Right lobe of liver (tissue), 6 donors: ENCODE results near the gene CPXM2. TPM values are rescaled to one million over a fixed set of nuclear protein-coding genes. Genes with fewer than 3 reads are reported as not detected.

ENCODE experiments used
- ATAC-seq, 4 donors: fragments of 200-7000 bp; cut with Tn5 transposase; one replicate each; pipeline ENCODE4 v1.9.1; 2020; ENCODE audit warnings: mild to moderate bottlenecking in 4 of 4, moderate library complexity in 4 of 4
- DNase-seq, 3 donors: peaks; one replicate each; pipeline ENCODE4 v3.0.0-alpha.2; 2020
- H3K27ac ChIP-seq, 3 donors: fragments of 200-600 bp; one replicate each; pipeline ENCODE4 v1.8.0; 2022
- H3K27me3 ChIP-seq, 2 donors: fragments of 200-600 bp; one replicate each; pipeline ENCODE4 v1.8.0; 2022
- H3K36me3 ChIP-seq, 4 donors: fragments of 200-600 bp; sonication (generic) in 1 of 4; one replicate each; pipeline versions ENCODE4 v1.5.1 to v1.8.0; 2017 to 2022; ENCODE audit warnings: control low read depth in 1 of 4
- H3K4me1 ChIP-seq, 4 donors: fragments of 200-600 bp; sonication (generic) in 1 of 4; one replicate each; pipeline versions ENCODE4 v1.5.1 to v1.8.0; 2017 to 2022; ENCODE audit warnings: control low read depth in 1 of 4
- H3K4me3 ChIP-seq, 3 donors: fragments of 200-600 bp; one replicate each; pipeline ENCODE4 v1.8.0; 2022
- H3K9me3 ChIP-seq, 4 donors: fragments of 200-600 bp; sonication (generic) in 1 of 4; one replicate each; pipeline versions ENCODE4 v1.5.1 to v1.8.0; 2017 to 2022; ENCODE audit warnings: control low read depth in 1 of 4
- POLR2A ChIP-seq: fragments of 450-650 bp; IDR thresholded peaks from one replicate; pipeline ENCODE4 v1.6.1; 2017; ENCODE audit warnings: antibody characterized with exemption, mild to moderate bottlenecking
- WGBS: methylation state at CpG from one replicate; pipeline ENCODE4 v1.1.6; 2018; ENCODE audit warnings: low coverage, low lambda C conversion rate; ENCODE audit not compliant: insufficient coverage; ENCODE audit errors: missing lambda C conversion rate; 5-methylcytosine and 5-hydroxymethylcytosine counted together
- intact Hi-C, 2 donors: fragments of 100-400 bp; cut with DNase I; formaldehyde crosslinking; loops; one replicate each; pipeline versions ENCODE4 v1.11.2 to v1.14.1; 2022
- total RNA-seq, 6 experiments: library from RNA; depleted of rRNA in 2 of 6; stranded (reverse); fragments of >200 nt in 2 of 6; fragmentation: NEBNext Ultra II Directional in 3 of 6; extraction: Animal tissue kit (Norgen Biotek cat#: 25700) in 3 of 6; gene quantifications; one replicate each; pipeline versions ENCODE4 v1.1.0 to v1.2.4, GENCODE V29; 2016 to 2023
- TF ChIP-seq, protein P1 (sequence below), 4 donors: fragments of 200-600 bp in 3 of 4; fragments of 450-650 bp in 1 of 4; IDR thresholded peaks; one replicate each; pipeline versions ENCODE4 v1.5.1 to v1.8.0; 2016 to 2022; ENCODE audit warnings: antibody characterized with exemption in 4 of 4, mild to moderate bottlenecking in 2 of 4
- donor health status: DM: no; HTN: yes; CAD: no.
- donor health status: DM: no; HTN: no; CAD: no.
- donor health status: DM: no; HTN: no; CAD: no.
- donor health status: DM: no; HTN: yes; CAD: no.
- donor health status: DM: no; HTN: yes; CAD: no.

Gene CPXM2
- total RNA-seq, 6 experiments from 2014 or later, result 0.29 to 2.6 (median 0.69) TPM

DNA sequence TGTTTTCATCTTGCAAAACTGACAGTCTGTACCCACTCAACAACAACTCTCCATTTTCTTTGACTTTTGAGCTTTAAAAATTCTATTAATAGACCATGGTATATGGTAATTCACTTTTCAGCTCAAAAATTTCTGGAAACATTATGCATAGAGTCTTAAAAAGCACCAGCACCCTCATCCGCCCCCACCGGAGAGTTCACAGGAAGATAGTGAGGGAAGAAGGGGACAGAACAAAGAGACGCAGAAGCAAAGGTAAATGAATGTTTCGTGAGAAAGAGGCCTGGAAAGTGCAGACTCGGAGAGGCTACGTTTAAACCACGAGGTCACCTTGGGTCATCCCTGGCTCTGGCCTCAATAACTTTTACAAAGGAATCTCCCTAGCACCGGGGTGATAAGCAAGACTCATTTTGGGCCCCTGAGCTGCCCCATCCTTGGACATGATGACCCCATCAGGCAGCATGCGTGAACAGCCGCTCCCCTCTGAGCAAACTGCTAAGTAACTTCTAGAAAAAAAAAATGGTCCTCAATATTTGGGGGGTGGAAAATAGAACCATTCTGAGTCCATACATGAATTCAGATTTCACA, 96.3 kb downstream of the CPXM2 start:
- no peaks in the 10 kb centered on the region for H3K4me1 ChIP-seq
- intact Hi-C loops, result no loop called here

GRCh38 chr10:123792248-123792978, 99.2 kb downstream of the CPXM2 start:
- Histone ChIP-seq H3K4me3 (no peak overlapping the region), H3K27me3 (no peaks in the 10 kb centered on the region), H3K4me1 (no peaks in the 10 kb centered on the region), H3K9me3 (no peaks in the 10 kb centered on the region), H3K27ac (no peak overlapping the region), H3K36me3 (no peaks in the 10 kb centered on the region)
- WGBS, result 62% methylated on average over 4 of the region's 11 CpGs
- DNase-seq (no peak), ATAC-seq (peak in 1 of 4 donors; percentile 26)
- intact Hi-C loops, result no loop called here
- no peak for TF ChIP-seq POLR2A
- TF ChIP-seq, protein P1, sequence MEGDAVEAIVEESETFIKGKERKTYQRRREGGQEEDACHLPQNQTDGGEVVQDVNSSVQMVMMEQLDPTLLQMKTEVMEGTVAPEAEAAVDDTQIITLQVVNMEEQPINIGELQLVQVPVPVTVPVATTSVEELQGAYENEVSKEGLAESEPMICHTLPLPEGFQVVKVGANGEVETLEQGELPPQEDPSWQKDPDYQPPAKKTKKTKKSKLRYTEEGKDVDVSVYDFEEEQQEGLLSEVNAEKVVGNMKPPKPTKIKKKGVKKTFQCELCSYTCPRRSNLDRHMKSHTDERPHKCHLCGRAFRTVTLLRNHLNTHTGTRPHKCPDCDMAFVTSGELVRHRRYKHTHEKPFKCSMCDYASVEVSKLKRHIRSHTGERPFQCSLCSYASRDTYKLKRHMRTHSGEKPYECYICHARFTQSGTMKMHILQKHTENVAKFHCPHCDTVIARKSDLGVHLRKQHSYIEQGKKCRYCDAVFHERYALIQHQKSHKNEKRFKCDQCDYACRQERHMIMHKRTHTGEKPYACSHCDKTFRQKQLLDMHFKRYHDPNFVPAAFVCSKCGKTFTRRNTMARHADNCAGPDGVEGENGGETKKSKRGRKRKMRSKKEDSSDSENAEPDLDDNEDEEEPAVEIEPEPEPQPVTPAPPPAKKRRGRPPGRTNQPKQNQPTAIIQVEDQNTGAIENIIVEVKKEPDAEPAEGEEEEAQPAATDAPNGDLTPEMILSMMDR (IDR thresholded peaks at IDR 0.05), result no peak

More for the DNA sequence above, 96.3 kb downstream of the CPXM2 start:
- ATAC-seq (no peak), DNase-seq (no peak)
- WGBS, result 54% methylated on average over 8 of the region's 10 CpGs
- TF ChIP-seq, protein P1 (IDR thresholded peaks at IDR 0.05), result no peak
- no peak for TF ChIP-seq POLR2A
- Histone ChIP-seq H3K4me3 (no peak overlapping the region), H3K36me3 (no peaks in the 10 kb centered on the region), H3K9me3 (no peaks in the 10 kb centered on the region), H3K27ac (no peak overlapping the region), H3K27me3 (no peaks in the 10 kb centered on the region)

DNA sequence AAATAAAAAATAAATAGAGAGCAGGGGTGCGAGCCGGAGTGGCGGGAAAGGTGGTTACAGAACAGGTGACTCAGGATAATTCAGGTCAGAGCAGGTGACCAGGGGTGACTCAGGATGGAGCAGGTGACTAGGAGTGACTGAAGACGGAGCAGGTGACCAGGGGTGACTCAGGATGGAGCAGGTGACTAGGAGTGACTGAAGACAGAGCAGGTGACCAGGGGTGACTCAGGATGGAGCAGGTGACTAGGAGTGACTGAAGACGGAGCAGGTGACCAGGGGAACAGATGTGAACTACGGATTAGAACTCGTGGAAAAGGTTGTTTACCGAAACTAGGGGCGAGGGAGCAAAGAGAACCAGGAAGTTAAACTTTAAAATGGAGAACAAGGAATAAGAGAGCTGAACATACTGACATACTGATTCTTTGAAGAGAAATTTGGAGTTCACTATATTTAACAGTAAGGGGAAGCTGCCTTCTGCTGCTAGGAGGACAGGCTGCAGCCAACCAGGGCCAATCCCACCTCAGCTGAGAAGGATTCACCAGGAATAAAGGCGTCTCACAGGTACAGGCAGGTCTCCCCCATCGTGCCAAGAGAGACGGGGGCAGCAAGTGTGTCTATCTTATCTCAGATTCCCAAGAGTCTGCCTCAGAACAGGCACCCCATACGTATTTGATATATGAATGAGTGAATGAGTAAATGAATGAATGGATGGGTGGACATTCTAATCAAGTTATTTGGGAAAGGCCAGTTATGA, 101.3 kb downstream of the CPXM2 start:
- Histone ChIP-seq H3K27me3 (no peaks in the 10 kb centered on the region), H3K9me3 (no peaks in the 10 kb centered on the region), H3K27ac (no peak overlapping the region), H3K4me1 (no peaks in the 10 kb centered on the region), H3K4me3 (no peak overlapping the region), H3K36me3 (no peaks in the 10 kb centered on the region)
- no peak for ATAC-seq
- 58% methylated on average over 13 of the region's 13 CpGs for WGBS
- no peak for DNase-seq
- TF ChIP-seq, protein P1 (IDR thresholded peaks at IDR 0.05), result no peak
- TF ChIP-seq POLR2A, result no peak
- intact Hi-C loops, result no loop called here

- Histone ChIP-seq H3K4me1 (no peaks in the 10 kb centered on the region), H3K36me3 (no peaks in the 10 kb centered on the region), H3K27me3 (no peaks in the 10 kb centered on the region), H3K9me3 (no peaks in the 10 kb centered on the region), H3K27ac (no peak overlapping the region), H3K4me3 (no peak overlapping the region)
- 67% methylated on average over 4 of the region's 5 CpGs for WGBS
- no peak for DNase-seq
- TF ChIP-seq, protein P1 (IDR thresholded peaks at IDR 0.05), result no peak
- TF ChIP-seq POLR2A, result no peak
- no peak for ATAC-seq
- intact Hi-C loops, result no loop called here
Measured at GRCh38 chr10:123788981-123789380, 102.6 kb downstream of the CPXM2 start.
